GM12865 (cell line): ENCODE measurements around the gene BICRAL.
"Not testable (repeated sequence)": the region's sequence is repeated elsewhere in the genome, so short reads cannot be mapped to it uniquely, and the experiment has no call there.

ENCODE experiments used
- DNase-seq: peaks from one replicate; pipeline ENCODE4 v3.0.0; 2010; ENCODE audit warnings: low read depth
- H3K4me3 ChIP-seq: 2 replicates; pipeline ENCODE4 v1.5.1; 2011; ENCODE audit warnings: mild to moderate bottlenecking, low read depth, low read length, control low read depth
- CTCF ChIP-seq: IDR thresholded peaks from 2 replicates; pipeline ENCODE4 v1.5.1; 2011; ENCODE audit warnings: low read length, control low read depth, low read depth, inconsistent platforms; ENCODE audit not compliant: insufficient read depth; ENCODE audit errors: missing control alignments

Gene BICRAL

GRCh38 chr6:42795651-42796050 is 13.8 kb downstream of the BICRAL start:
- TF ChIP-seq CTCF, result no peak
- no peak overlapping the region for H3K4me3 ChIP-seq
- no peak for DNase-seq

GRCh38 chr6:42796171-42796570 is 14.3 kb downstream of the BICRAL start:
- H3K4me3 ChIP-seq, result no peak overlapping the region
- TF ChIP-seq CTCF, result no peak
- DNase-seq, result no peak

GRCh38 chr6:42797696-42798095 is 15.8 kb downstream of the BICRAL start:
- not testable (repeated sequence) for H3K4me3 ChIP-seq, DNase-seq

GRCh38 chr6:42805297-42805861 is 23.5 kb downstream of the BICRAL start:
- no peak for DNase-seq
- H3K4me3 ChIP-seq, result no peak overlapping the region
- TF ChIP-seq CTCF, result no peak

GRCh38 chr6:42806359-42806758 is 24.5 kb downstream of the BICRAL start:
- not testable (repeated sequence) for DNase-seq, H3K4me3 ChIP-seq

GRCh38 chr6:42808492-42809483 is 26.9 kb downstream of the BICRAL start:
- no peak for TF ChIP-seq CTCF
- H3K4me3 ChIP-seq, result no peak overlapping the region
- DNase-seq, result no peak

GRCh38 chr6:42813074-42813645 is 31.3 kb downstream of the BICRAL start:
- H3K4me3 ChIP-seq, result no peak overlapping the region
- TF ChIP-seq CTCF, result no peak
- DNase-seq, result no peak

- no peak for TF ChIP-seq CTCF
- no peak for DNase-seq
- H3K4me3 ChIP-seq, result no peak overlapping the region
Measured at GRCh38 chr6:42813906-42814444, 32.1 kb downstream of the BICRAL start.

GRCh38 chr6:42815726-42816125 is 33.9 kb downstream of the BICRAL start:
- H3K4me3 ChIP-seq, DNase-seq: not testable (repeated sequence)
